Measurements from ENCODE around the gene FTO. TPM values are rescaled to one million over a fixed set of nuclear protein-coding genes. Genes with fewer than 3 reads are reported as not detected.

The FTO gene
- total RNA-seq, 1 donor from 2014 or later, result 65.8 TPM

- no peak overlapping the region for H3K27ac Mint-ChIP-seq
- H3K4me1 Mint-ChIP-seq, result peaks cover 32% of the 10 kb centered on the region
- ATAC-seq (ENCODE audit: low read depth) (no peak), DNase-seq (no peak)
- H3K36me3 Mint-ChIP-seq (ENCODE audit: low read depth), result no peaks in the 10 kb centered on the region
- H3K9me3 Mint-ChIP-seq, result no peaks in the 10 kb centered on the region
- intact Hi-C loops (cut with micrococcal nuclease), result loop anchor here (10.0 kb wide), 2 partner anchors 1596 to 1686 kb away; no protein-coding TSS in a partner anchor
- no peaks in the 10 kb centered on the region for H3K27me3 Mint-ChIP-seq
- TF ChIP-seq CTCF (IDR thresholded peaks at IDR 0.05), result no peak
- POLR2A ChIA-PET, result no interaction called here
- no peak overlapping the region for H3K4me3 Mint-ChIP-seq
- CTCF ChIA-PET, result no interaction called here
These were observed 75.2 kb downstream of the FTO start for GRCh38 chr16:53779186-53779585.

- no peaks in the 10 kb centered on the region for H3K36me3 Mint-ChIP-seq (ENCODE audit: low read depth)
- no peak overlapping the region for H3K27ac Mint-ChIP-seq
- intact Hi-C loops (cut with micrococcal nuclease), result no loop called here
- no peak for ATAC-seq (ENCODE audit: low read depth)
- TF ChIP-seq CTCF (IDR thresholded peaks at IDR 0.05), result no peak
- ChIA-PET CTCF (no interaction called here), POLR2A (no interaction called here)
- no peaks in the 10 kb centered on the region for H3K9me3 Mint-ChIP-seq
- H3K27me3 Mint-ChIP-seq, result no peaks in the 10 kb centered on the region
- DNase-seq, result no peak
- H3K4me1 Mint-ChIP-seq, result peaks cover 25% of the 10 kb centered on the region
- no peak overlapping the region for H3K4me3 Mint-ChIP-seq
These were observed 76.1 kb downstream of the FTO start for GRCh38 chr16:53780051-53780450.

GRCh38 chr16:53781023-53781605 lies 77.2 kb downstream of the FTO start:
- POLR2A ChIA-PET, result no interaction called here
- no peak overlapping the region for H3K4me3 Mint-ChIP-seq
- no peak for DNase-seq
- no peak overlapping the region for H3K27ac Mint-ChIP-seq
- H3K36me3 Mint-ChIP-seq (ENCODE audit: low read depth), result no peaks in the 10 kb centered on the region
- CTCF ChIA-PET, result no interaction called here
- no peak for ATAC-seq (ENCODE audit: low read depth)
- intact Hi-C loops (cut with micrococcal nuclease), result no loop called here
- no peaks in the 10 kb centered on the region for H3K27me3 Mint-ChIP-seq
- peaks cover 17% of the 10 kb centered on the region for H3K4me1 Mint-ChIP-seq
- TF ChIP-seq CTCF (IDR thresholded peaks at IDR 0.05), result no peak
- no peaks in the 10 kb centered on the region for H3K9me3 Mint-ChIP-seq

GRCh38 chr16:53782148-53782547 lies 78.2 kb downstream of the FTO start:
- Mint-ChIP-seq H3K36me3 (ENCODE audit: low read depth) (no peaks in the 10 kb centered on the region), H3K27ac (no peak overlapping the region), H3K27me3 (no peaks in the 10 kb centered on the region), H3K4me1 (peaks cover 14% of the 10 kb centered on the region), H3K4me3 (no peak overlapping the region), H3K9me3 (no peaks in the 10 kb centered on the region)
- TF ChIP-seq CTCF (IDR thresholded peaks at IDR 0.05), result no peak
- ChIA-PET CTCF (no interaction called here), POLR2A (interaction anchor here (0.5 kb wide), 1 partner anchor 279 kb away, joined by 9 read pairs; no protein-coding TSS in a partner anchor)
- intact Hi-C loops (cut with micrococcal nuclease), result no loop called here
- no peak for DNase-seq
- no peak for ATAC-seq (ENCODE audit: low read depth)

GRCh38 chr16:53784291-53784690 lies 80.3 kb downstream of the FTO start:
- no peak for ATAC-seq (ENCODE audit: low read depth)
- POLR2A ChIA-PET, result no interaction called here
- no peak for DNase-seq
- no peak overlapping the region for H3K4me3 Mint-ChIP-seq
- no peaks in the 10 kb centered on the region for H3K9me3 Mint-ChIP-seq
- H3K4me1 Mint-ChIP-seq, result peaks cover 13% of the 10 kb centered on the region
- CTCF ChIA-PET, result no interaction called here
- H3K36me3 Mint-ChIP-seq (ENCODE audit: low read depth), result no peaks in the 10 kb centered on the region
- intact Hi-C loops (cut with micrococcal nuclease), result no loop called here
- H3K27me3 Mint-ChIP-seq, result no peaks in the 10 kb centered on the region
- no peak for TF ChIP-seq CTCF (IDR thresholded peaks at IDR 0.05)
- H3K27ac Mint-ChIP-seq, result no peak overlapping the region

All from activated B cell treated with CpG ODN at 0.5 μM for 24 hours (primary cell).